ENCODE results near the gene DTHD1. TPM values are rescaled to one million over a fixed set of nuclear protein-coding genes. Genes with fewer than 3 reads are reported as not detected.

The DTHD1 gene
- total and polyA plus RNA-seq, 4 donors: 1.5 to 33.4 (median 9.1) TPM

GRCh38 chr4:36280555-36280954, 861 bp upstream of the DTHD1 start:
- Histone ChIP-seq H3K9ac (ENCODE audit: insufficient read depth in 1 of 2, low read length in 2 of 2) (no peak overlapping the region), H3K4me1 (ENCODE audit: control insufficient read depth in 5 of 5, insufficient read depth in 5 of 5, low read length in 5 of 5) (no peaks in the 10 kb centered on the region), H3K9me3 (ENCODE audit: control insufficient read depth in 4 of 4, insufficient read depth in 3 of 4, low read length in 3 of 4) (no peaks in the 10 kb centered on the region), H3K4me3 (no peak overlapping the region), H3K27me3 (ENCODE audit: control insufficient read depth in 3 of 3, insufficient read depth in 3 of 3, low read length in 2 of 3) (no peaks in the 10 kb centered on the region), H3K36me3 (ENCODE audit: control insufficient read depth in 4 of 4, insufficient read depth in 4 of 4, low read length in 4 of 4) (no peaks in the 10 kb centered on the region), H3K27ac (ENCODE audit: low read depth in 1 of 2, low read length in 1 of 2) (no peak overlapping the region)
- WGBS, 2 donors: 58 to 64% methylated on average over 4 of the region's 4 CpGs
- peak; percentile 86 for ATAC-seq (ENCODE audit: insufficient read depth, low FRiP score)
- TF ChIP-seq, protein P1, sequence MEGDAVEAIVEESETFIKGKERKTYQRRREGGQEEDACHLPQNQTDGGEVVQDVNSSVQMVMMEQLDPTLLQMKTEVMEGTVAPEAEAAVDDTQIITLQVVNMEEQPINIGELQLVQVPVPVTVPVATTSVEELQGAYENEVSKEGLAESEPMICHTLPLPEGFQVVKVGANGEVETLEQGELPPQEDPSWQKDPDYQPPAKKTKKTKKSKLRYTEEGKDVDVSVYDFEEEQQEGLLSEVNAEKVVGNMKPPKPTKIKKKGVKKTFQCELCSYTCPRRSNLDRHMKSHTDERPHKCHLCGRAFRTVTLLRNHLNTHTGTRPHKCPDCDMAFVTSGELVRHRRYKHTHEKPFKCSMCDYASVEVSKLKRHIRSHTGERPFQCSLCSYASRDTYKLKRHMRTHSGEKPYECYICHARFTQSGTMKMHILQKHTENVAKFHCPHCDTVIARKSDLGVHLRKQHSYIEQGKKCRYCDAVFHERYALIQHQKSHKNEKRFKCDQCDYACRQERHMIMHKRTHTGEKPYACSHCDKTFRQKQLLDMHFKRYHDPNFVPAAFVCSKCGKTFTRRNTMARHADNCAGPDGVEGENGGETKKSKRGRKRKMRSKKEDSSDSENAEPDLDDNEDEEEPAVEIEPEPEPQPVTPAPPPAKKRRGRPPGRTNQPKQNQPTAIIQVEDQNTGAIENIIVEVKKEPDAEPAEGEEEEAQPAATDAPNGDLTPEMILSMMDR (IDR thresholded peaks at IDR 0.05; ENCODE audit: control extremely low read depth, extremely low read depth): no peak
- DNase-seq: peak in 2 of 3 donors; percentile 6 to 25

- H3K36me3 ChIP-seq (ENCODE audit: control insufficient read depth in 4 of 4, insufficient read depth in 4 of 4, low read length in 4 of 4): no peaks in the 10 kb centered on the region
- H3K9ac ChIP-seq (ENCODE audit: insufficient read depth in 1 of 2, low read length in 2 of 2): no peak overlapping the region
- ATAC-seq (ENCODE audit: insufficient read depth, low FRiP score): no peak
- no peaks in the 10 kb centered on the region for H3K4me1 ChIP-seq (ENCODE audit: control insufficient read depth in 5 of 5, insufficient read depth in 5 of 5, low read length in 5 of 5)
- H3K4me3 ChIP-seq: no peak overlapping the region
- TF ChIP-seq, protein P1 (IDR thresholded peaks at IDR 0.05; ENCODE audit: control extremely low read depth, extremely low read depth): no peak
- no peaks in the 10 kb centered on the region for H3K9me3 ChIP-seq (ENCODE audit: control insufficient read depth in 4 of 4, insufficient read depth in 3 of 4, low read length in 3 of 4)
- DNase-seq: no peak
- no peaks in the 10 kb centered on the region for H3K27me3 ChIP-seq (ENCODE audit: control insufficient read depth in 3 of 3, insufficient read depth in 3 of 3, low read length in 2 of 3)
- no peak overlapping the region for H3K27ac ChIP-seq (ENCODE audit: low read depth in 1 of 2, low read length in 1 of 2)
These were observed 1.2 kb downstream of the DTHD1 start for GRCh38 chr4:36282503-36283030.

DNA sequence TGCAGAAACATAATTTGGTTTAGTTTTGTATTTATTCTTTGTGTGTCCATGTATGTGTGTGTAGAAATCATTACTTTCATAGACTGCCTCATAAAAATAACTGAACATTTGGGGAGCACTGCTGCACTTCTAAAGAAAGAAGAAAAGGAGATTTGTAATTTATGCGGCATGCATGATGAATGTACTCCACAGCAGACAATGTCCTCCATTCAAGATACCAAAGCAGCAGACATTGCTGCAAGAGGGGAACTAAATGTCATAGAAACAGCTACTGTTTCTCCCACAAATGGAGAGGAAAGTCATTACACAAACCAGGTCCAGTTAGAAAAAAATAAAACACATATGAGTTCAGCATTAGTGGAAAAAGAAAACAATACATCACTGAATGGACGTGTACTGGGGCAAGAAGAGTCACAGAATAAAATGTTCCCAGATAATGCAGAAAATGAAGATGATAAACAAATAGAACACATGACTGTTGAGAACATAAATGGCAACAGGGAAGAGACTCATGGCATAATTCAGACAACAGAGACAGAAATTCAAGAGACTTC, 2.6 kb downstream of the DTHD1 start:
- no peaks in the 10 kb centered on the region for H3K9me3 ChIP-seq (ENCODE audit: control insufficient read depth in 4 of 4, insufficient read depth in 3 of 4, low read length in 3 of 4)
- DNase-seq (no peak), ATAC-seq (ENCODE audit: insufficient read depth, low FRiP score) (no peak)
- no peak overlapping the region for H3K9ac ChIP-seq (ENCODE audit: insufficient read depth in 1 of 2, low read length in 2 of 2)
- H3K27ac ChIP-seq (ENCODE audit: low read depth in 1 of 2, low read length in 1 of 2): no peak overlapping the region
- H3K27me3 ChIP-seq (ENCODE audit: control insufficient read depth in 3 of 3, insufficient read depth in 3 of 3, low read length in 2 of 3): no peaks in the 10 kb centered on the region
- 87 to 96% methylated on average over 2 of the region's 2 CpGs for WGBS, 2 donors
- TF ChIP-seq, protein P1 (IDR thresholded peaks at IDR 0.05; ENCODE audit: control extremely low read depth, extremely low read depth): no peak
- H3K36me3 ChIP-seq (ENCODE audit: control insufficient read depth in 4 of 4, insufficient read depth in 4 of 4, low read length in 4 of 4): no peaks in the 10 kb centered on the region
- H3K4me3 ChIP-seq: no peak overlapping the region
- no peaks in the 10 kb centered on the region for H3K4me1 ChIP-seq (ENCODE audit: control insufficient read depth in 5 of 5, insufficient read depth in 5 of 5, low read length in 5 of 5)
